ENCODE results near the gene JAG1. TPM values are rescaled to one million over a fixed set of nuclear protein-coding genes. Genes with fewer than 3 reads are reported as not detected.

The JAG1 gene
- total RNA-seq, 1 experiment from 2014 or later: 176 TPM

DNA sequence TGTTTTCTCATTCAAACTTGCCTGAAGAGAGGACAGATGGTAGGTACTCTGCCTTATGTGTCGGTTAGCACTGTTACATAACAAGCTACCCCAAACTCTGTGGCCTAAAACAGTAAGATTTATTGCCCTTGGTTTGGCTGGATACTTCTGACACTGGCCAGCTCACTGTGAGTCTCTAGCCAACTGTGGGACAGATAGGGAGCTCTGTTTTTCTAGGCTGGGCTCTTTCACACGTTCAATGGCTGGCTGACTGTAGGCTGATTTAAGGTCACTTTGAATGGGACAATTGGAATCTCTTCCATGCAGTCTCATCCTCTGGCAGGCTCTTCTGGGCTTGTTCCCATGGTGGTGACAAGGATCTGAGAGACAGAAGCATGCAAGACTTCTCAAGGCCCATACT, 39.4 kb upstream of the JAG1 start:
- Histone ChIP-seq H3K79me2 (ENCODE audit: low read length) (no peaks in the 10 kb centered on the region), H3K9ac (ENCODE audit: low read length) (no peak overlapping the region), H3K4me3 (ENCODE audit: low read length) (no peak overlapping the region), H3K27me3 (ENCODE audit: low read length) (no peaks in the 10 kb centered on the region), H3K27ac (ENCODE audit: low read length) (no peak overlapping the region), H3K4me1 (ENCODE audit: insufficient read depth, low read length) (peaks cover 59% of the 10 kb centered on the region), H3F3A (ENCODE audit: low read length, unreplicated experiment) (no peaks in the 10 kb centered on the region), H3K9me3 (ENCODE audit: low read length) (no peaks in the 10 kb centered on the region), H3K4me2 (ENCODE audit: low read length) (no peak overlapping the region), H3K9me2 (replicated peaks; ENCODE audit: low read length) (no peaks in the 10 kb centered on the region), H3K36me3 (ENCODE audit: low read depth, low read length) (no peaks in the 10 kb centered on the region), H2AFZ (ENCODE audit: low read length) (no peak overlapping the region), H4K20me1 (ENCODE audit: low read length) (no peaks in the 10 kb centered on the region)
- DNase-seq: no peak
- no peak for TF ChIP-seq EZH2 (IDR thresholded peaks at IDR 0.05; ENCODE audit: low read length, unreplicated experiment)
- TF ChIP-seq CTCF (conservative IDR thresholded peaks at IDR 0.05; ENCODE audit: low read depth, low read length): no peak
- TF ChIP-seq EZH2phosphoT487 (IDR thresholded peaks at IDR 0.05; ENCODE audit: borderline replicate concordance, low read length): no peak
- no TSS peak for BruUV-seq (replicated peaks)
- ATAC-seq: no peak
- intact Hi-C loops (cut with micrococcal nuclease): no loop called here
- ChIA-PET CTCF (no interaction called here), POLR2A (ENCODE audit: unreplicated experiment) (no interaction called here)

- ChIA-PET CTCF (no interaction called here), POLR2A (ENCODE audit: unreplicated experiment) (no interaction called here)
- H3K4me3 ChIP-seq (ENCODE audit: low read length): no peak overlapping the region
- H3K4me1 ChIP-seq (ENCODE audit: insufficient read depth, low read length): peaks cover 61% of the 10 kb centered on the region
- no peak for TF ChIP-seq EZH2 (IDR thresholded peaks at IDR 0.05; ENCODE audit: low read length, unreplicated experiment)
- TF ChIP-seq CTCF (conservative IDR thresholded peaks at IDR 0.05; ENCODE audit: low read depth, low read length): no peak
- no peak for TF ChIP-seq EZH2phosphoT487 (IDR thresholded peaks at IDR 0.05; ENCODE audit: borderline replicate concordance, low read length)
- no peaks in the 10 kb centered on the region for H3K9me2 ChIP-seq (replicated peaks; ENCODE audit: low read length)
- H3K9me3 ChIP-seq (ENCODE audit: low read length): no peaks in the 10 kb centered on the region
- BruUV-seq (replicated peaks): no TSS peak
- no peak overlapping the region for H3K4me2 ChIP-seq (ENCODE audit: low read length)
- H3K9ac ChIP-seq (ENCODE audit: low read length): no peak overlapping the region
- H3K27ac ChIP-seq (ENCODE audit: low read length): peak overlapping the region; percentile 6
- DNase-seq (no peak), ATAC-seq (no peak)
- H4K20me1 ChIP-seq (ENCODE audit: low read length): no peaks in the 10 kb centered on the region
- no peak overlapping the region for H2AFZ ChIP-seq (ENCODE audit: low read length)
- intact Hi-C loops (cut with micrococcal nuclease): no loop called here
- no peaks in the 10 kb centered on the region for H3K36me3 ChIP-seq (ENCODE audit: low read depth, low read length)
- H3K79me2 ChIP-seq (ENCODE audit: low read length): no peaks in the 10 kb centered on the region
- no peaks in the 10 kb centered on the region for H3K27me3 ChIP-seq (ENCODE audit: low read length)
- H3F3A ChIP-seq (ENCODE audit: low read length, unreplicated experiment): no peaks in the 10 kb centered on the region
Observed at GRCh38 chr20:10711903-10712451, 38.2 kb upstream of the JAG1 start.

- Histone ChIP-seq H3K27me3 (ENCODE audit: low read length) (no peaks in the 10 kb centered on the region), H3K4me3 (ENCODE audit: low read length) (no peak overlapping the region), H3F3A (ENCODE audit: low read length, unreplicated experiment) (no peaks in the 10 kb centered on the region), H3K36me3 (ENCODE audit: low read depth, low read length) (no peaks in the 10 kb centered on the region), H3K27ac (ENCODE audit: low read length) (peak overlapping the region; percentile 6), H3K9me2 (replicated peaks; ENCODE audit: low read length) (no peaks in the 10 kb centered on the region), H3K4me1 (ENCODE audit: insufficient read depth, low read length) (peaks cover 61% of the 10 kb centered on the region), H4K20me1 (ENCODE audit: low read length) (no peaks in the 10 kb centered on the region), H3K79me2 (ENCODE audit: low read length) (no peaks in the 10 kb centered on the region), H3K9me3 (ENCODE audit: low read length) (no peaks in the 10 kb centered on the region), H2AFZ (ENCODE audit: low read length) (peak overlapping the region; percentile 25; the same call in 1 of the 2 replicates), H3K9ac (ENCODE audit: low read length) (no peak overlapping the region), H3K4me2 (ENCODE audit: low read length) (0 out of 2 replicates have a peak overlapping the region, but pooled peaks have one; percentile 11)
- ATAC-seq: no peak
- TF ChIP-seq EZH2phosphoT487 (IDR thresholded peaks at IDR 0.05; ENCODE audit: borderline replicate concordance, low read length) (no peak), CTCF (conservative IDR thresholded peaks at IDR 0.05; ENCODE audit: low read depth, low read length) (no peak), EZH2 (IDR thresholded peaks at IDR 0.05; ENCODE audit: low read length, unreplicated experiment) (no peak)
- no TSS peak for BruUV-seq (replicated peaks)
- peak; percentile 55 for DNase-seq
- POLR2A ChIA-PET (ENCODE audit: unreplicated experiment): no interaction called here
- CTCF ChIA-PET: no interaction called here
- intact Hi-C loops (cut with micrococcal nuclease): no loop called here
Observed at GRCh38 chr20:10710991-10711775, 37.4 kb upstream of the JAG1 start.

Measured in PC-3 (cell line).